Measurements from ENCODE around the gene LDAH. TPM values are rescaled to one million over a fixed set of nuclear protein-coding genes. Genes with fewer than 3 reads are reported as not detected.

LDAH gene
- total RNA-seq, 2 donors from 2014 or later = 15.9 to 34.3 TPM

GRCh38 chr2:20706786-20707185, 116.1 kb downstream of the LDAH start:
- ATAC-seq = no peak
- DNase-seq (ENCODE audit: low spot score in 2 of 2) = no peak
- peak overlapping the region in 1 of 2 donors; percentile 72 for H3K27ac Mint-ChIP-seq
- H3K36me3 Mint-ChIP-seq = peaks cover 0 to 11% of the 10 kb centered on the region in 2 donors
- no peaks in the 10 kb centered on the region for H3K9me3 Mint-ChIP-seq

GRCh38 chr2:20706217-20706616, 116.7 kb downstream of the LDAH start:
- Mint-ChIP-seq H3K9me3 (no peaks in the 10 kb centered on the region), H3K36me3 (peaks cover 0 to 7% of the 10 kb centered on the region in 2 donors), H3K27ac (no peak overlapping the region)
- ATAC-seq = no peak
- DNase-seq (ENCODE audit: low spot score in 2 of 2) = no peak

GRCh38 chr2:20704886-20705285, 118.0 kb downstream of the LDAH start:
- Mint-ChIP-seq H3K9me3 (no peaks in the 10 kb centered on the region), H3K27ac (no peak overlapping the region), H3K36me3 (no peaks in the 10 kb centered on the region)
- ATAC-seq = no peak
- DNase-seq (ENCODE audit: low spot score in 2 of 2) = no peak

- Mint-ChIP-seq H3K9me3 (no peaks in the 10 kb centered on the region), H3K27ac (no peak overlapping the region), H3K36me3 (no peaks in the 10 kb centered on the region)
- DNase-seq (ENCODE audit: low spot score in 2 of 2) (no peak), ATAC-seq (no peak)
Observed at GRCh38 chr2:20702563-20702962, 120.3 kb downstream of the LDAH start.

- H3K27ac Mint-ChIP-seq = peak overlapping the region in 1 of 2 donors; percentile 38
- DNase-seq (ENCODE audit: low spot score in 2 of 2) = no peak
- no peaks in the 10 kb centered on the region for H3K9me3 Mint-ChIP-seq
- no peaks in the 10 kb centered on the region for H3K36me3 Mint-ChIP-seq
- no peak for ATAC-seq
Observed at GRCh38 chr2:20698916-20699613, 123.8 kb downstream of the LDAH start.

GRCh38 chr2:20697322-20697934, 125.5 kb downstream of the LDAH start:
- ATAC-seq (no peak), DNase-seq (ENCODE audit: low spot score in 2 of 2) (no peak)
- no peaks in the 10 kb centered on the region for H3K36me3 Mint-ChIP-seq
- no peaks in the 10 kb centered on the region for H3K9me3 Mint-ChIP-seq
- no peak overlapping the region for H3K27ac Mint-ChIP-seq

- Mint-ChIP-seq H3K9me3 (no peaks in the 10 kb centered on the region), H3K27ac (no peak overlapping the region), H3K36me3 (peaks cover 0 to 5% of the 10 kb centered on the region in 2 donors)
- ATAC-seq (no peak), DNase-seq (ENCODE audit: low spot score in 2 of 2) (no peak)
Observed at GRCh38 chr2:20696366-20696765, 126.5 kb downstream of the LDAH start.

- ATAC-seq (no peak), DNase-seq (ENCODE audit: low spot score in 2 of 2) (no peak)
- Mint-ChIP-seq H3K9me3 (no peaks in the 10 kb centered on the region), H3K27ac (no peak overlapping the region), H3K36me3 (peaks cover 0 to 11% of the 10 kb centered on the region in 2 donors)
Observed at GRCh38 chr2:20693317-20693716, 129.6 kb downstream of the LDAH start.

GRCh38 chr2:20692081-20692480, 130.8 kb downstream of the LDAH start:
- ATAC-seq = no peak

GRCh38 chr2:20691076-20691734, 131.7 kb downstream of the LDAH start:
- Mint-ChIP-seq H3K27ac (no peak overlapping the region), H3K9me3 (no peaks in the 10 kb centered on the region), H3K36me3 (peaks cover 13 to 17% of the 10 kb centered on the region in 2 donors)
- no peak for DNase-seq (ENCODE audit: low spot score in 2 of 2)
- no peak for ATAC-seq

More at GRCh38 chr2:20692081-20692480, 130.8 kb downstream of the LDAH start:
- Mint-ChIP-seq H3K27ac (no peak overlapping the region), H3K9me3 (no peaks in the 10 kb centered on the region), H3K36me3 (peaks cover 5 to 17% of the 10 kb centered on the region in 2 donors)
- no peak for DNase-seq (ENCODE audit: low spot score in 2 of 2)

GRCh38 chr2:20689428-20690264, 133.3 kb downstream of the LDAH start:
- Mint-ChIP-seq H3K36me3 (peaks cover 13 to 17% of the 10 kb centered on the region in 2 donors), H3K27ac (no peak overlapping the region), H3K9me3 (no peaks in the 10 kb centered on the region)
- no peak for ATAC-seq
- DNase-seq (ENCODE audit: low spot score in 2 of 2) = no peak

- DNase-seq (ENCODE audit: low spot score in 2 of 2) = no peak
- H3K36me3 Mint-ChIP-seq = peaks cover 13 to 17% of the 10 kb centered on the region in 2 donors
- no peak for ATAC-seq
Observed at GRCh38 chr2:20687260-20687832, 135.6 kb downstream of the LDAH start.

GRCh38 chr2:20684581-20685063, 138.3 kb downstream of the LDAH start:
- ATAC-seq (no peak), DNase-seq (ENCODE audit: low spot score in 2 of 2) (no peak)
- Mint-ChIP-seq H3K36me3 (peaks cover 12 to 13% of the 10 kb centered on the region in 2 donors), H3K9me3 (no peaks in the 10 kb centered on the region), H3K27ac (no peak overlapping the region)

More at GRCh38 chr2:20687260-20687832, 135.6 kb downstream of the LDAH start:
- H3K9me3 Mint-ChIP-seq = no peaks in the 10 kb centered on the region
- no peak overlapping the region for H3K27ac Mint-ChIP-seq

GRCh38 chr2:20682167-20682920, 140.6 kb downstream of the LDAH start:
- ATAC-seq (no peak), DNase-seq (ENCODE audit: low spot score in 2 of 2) (no peak)
- Mint-ChIP-seq H3K27ac (peak overlapping the region in 1 of 2 donors; percentile 76), H3K36me3 (peaks cover 0 to 8% of the 10 kb centered on the region in 2 donors), H3K9me3 (no peaks in the 10 kb centered on the region)

- no peaks in the 10 kb centered on the region for H3K36me3 Mint-ChIP-seq
- H3K9me3 Mint-ChIP-seq = no peaks in the 10 kb centered on the region
- no peak overlapping the region for H3K27ac Mint-ChIP-seq
- DNase-seq (ENCODE audit: low spot score in 2 of 2) (no peak), ATAC-seq (no peak)
Observed at GRCh38 chr2:20680744-20681375, 142.0 kb downstream of the LDAH start.
